MM.1S (cell line): ENCODE data around the gene DNAH10.

ENCODE experiments used
- DNase-seq: peaks from one replicate; pipeline ENCODE4 v3.0.0-alpha.2; 2015
- H2AFZ ChIP-seq: fragments of 300-600 bp; sonication (generic); 2 replicates; pipeline ENCODE4 v1.6.0; 2016; ENCODE audit warnings: antibody characterized with exemption, low read length
- H3F3A ChIP-seq: fragments of 300-600 bp; sonication (generic); 2 replicates; pipeline ENCODE4 v1.6.1; 2016; ENCODE audit warnings: mild to moderate bottlenecking, antibody characterized with exemption, low read length, moderate library complexity, mixed read lengths; ENCODE audit not compliant: insufficient read depth
- H3K27ac ChIP-seq: fragments of 300-600 bp; sonication (generic); 2 replicates; pipeline ENCODE4 v1.5.1; 2016; ENCODE audit warnings: mild to moderate bottlenecking, low read length
- H3K27me3 ChIP-seq: fragments of 300-600 bp; sonication (generic); replicated peaks from 2 replicates; pipeline ENCODE4 v1.6.0; 2016; ENCODE audit warnings: low read length; ENCODE audit not compliant: insufficient read depth
- H3K36me3 ChIP-seq: fragments of 300-600 bp; sonication (generic); replicated peaks from 2 replicates; pipeline ENCODE4 v1.6.1; 2016; ENCODE audit warnings: mild to moderate bottlenecking, low read length, mixed read lengths; ENCODE audit not compliant: insufficient read depth
- H3K4me1 ChIP-seq: fragments of 300-600 bp; sonication (generic); 2 replicates; pipeline ENCODE4 v1.6.1; 2016; ENCODE audit warnings: low read length, mixed read lengths
- H3K4me2 ChIP-seq: fragments of 300-600 bp; sonication (generic); 2 replicates; pipeline ENCODE4 v1.6.0; 2016; ENCODE audit warnings: low read depth, low read length
- H3K4me3 ChIP-seq: fragments of 300-600 bp; sonication (generic); 2 replicates; pipeline ENCODE4 v1.5.1; 2016; ENCODE audit warnings: low read length, mixed read lengths
- H3K79me2 ChIP-seq: fragments of 300-600 bp; sonication (generic); 2 replicates; pipeline ENCODE4 v1.6.1; 2016; ENCODE audit warnings: mixed run types, low read length, mixed read lengths
- H3K9ac ChIP-seq: fragments of 300-600 bp; sonication (generic); 2 replicates; pipeline ENCODE4 v1.6.1; 2016; ENCODE audit warnings: low read length, mixed read lengths
- H3K9me2 ChIP-seq: fragments of 300-600 bp; sonication (generic); replicated peaks from 2 replicates; pipeline ENCODE4 v1.6.1; 2016; ENCODE audit warnings: mild to moderate bottlenecking, low read length, mixed read lengths; ENCODE audit not compliant: insufficient read depth
- H3K9me3 ChIP-seq: fragments of 300-600 bp; sonication (generic); replicated peaks from 2 replicates; pipeline ENCODE4 v1.6.1; 2016; ENCODE audit warnings: mild to moderate bottlenecking, low read length, mixed read lengths; ENCODE audit not compliant: insufficient read depth
- H4K20me1 ChIP-seq: fragments of 300-600 bp; sonication (generic); 2 replicates; pipeline ENCODE4 v1.6.1; 2016; ENCODE audit warnings: mild to moderate bottlenecking, low read length, moderate library complexity, mixed read lengths; ENCODE audit not compliant: insufficient read depth
- CTCF ChIP-seq: fragments of 300-600 bp; sonication (generic); IDR thresholded peaks from 2 replicates; pipeline ENCODE4 v1.5.1; 2016; ENCODE audit warnings: antibody characterized with exemption, low read length, mixed read lengths
- EZH2 ChIP-seq: fragments of 300-600 bp; sonication (generic); optimal IDR thresholded peaks from 2 replicates; pipeline ENCODE3; 2017; ENCODE audit warnings: low read depth, mild to moderate bottlenecking, antibody characterized with exemption, low read length, mixed read lengths
- EZH2phosphoT487 ChIP-seq: fragments of 300-600 bp; sonication (generic); IDR thresholded peaks from 2 replicates; pipeline ENCODE4 v1.6.1; 2018; ENCODE audit warnings: antibody characterized with exemption, low read length

DNAH10 gene

GRCh38 chr12:123858176-123858575 is 96.1 kb downstream of the DNAH10 start:
- no peaks in the 10 kb centered on the region for H3K27me3 ChIP-seq
- no peak overlapping the region for H3K27ac ChIP-seq
- no peak overlapping the region for H3K9ac ChIP-seq
- no peaks in the 10 kb centered on the region for H3K9me2 ChIP-seq
- DNase-seq = no peak
- no peaks in the 10 kb centered on the region for H3K79me2 ChIP-seq
- no peaks in the 10 kb centered on the region for H3K36me3 ChIP-seq
- no peak overlapping the region for H2AFZ ChIP-seq
- H3F3A ChIP-seq = no peaks in the 10 kb centered on the region
- no peaks in the 10 kb centered on the region for H3K4me1 ChIP-seq
- H3K4me3 ChIP-seq = no peak overlapping the region
- TF ChIP-seq EZH2phosphoT487 = no peak
- TF ChIP-seq CTCF = no peak
- no peak for TF ChIP-seq EZH2
- H3K9me3 ChIP-seq = no peaks in the 10 kb centered on the region
- H4K20me1 ChIP-seq = no peaks in the 10 kb centered on the region
- H3K4me2 ChIP-seq = no peak overlapping the region

- H3K4me3 ChIP-seq = no peak overlapping the region
- H3K4me1 ChIP-seq = no peaks in the 10 kb centered on the region
- H3K27ac ChIP-seq = no peak overlapping the region
- H3K9me3 ChIP-seq = no peaks in the 10 kb centered on the region
- no peak overlapping the region for H2AFZ ChIP-seq
- no peak overlapping the region for H3K9ac ChIP-seq
- no peaks in the 10 kb centered on the region for H4K20me1 ChIP-seq
- no peak overlapping the region for H3K4me2 ChIP-seq
- DNase-seq = no peak
- no peaks in the 10 kb centered on the region for H3F3A ChIP-seq
- no peak for TF ChIP-seq EZH2
- TF ChIP-seq EZH2phosphoT487 = no peak
- TF ChIP-seq CTCF = no peak
- H3K27me3 ChIP-seq = no peaks in the 10 kb centered on the region
- H3K79me2 ChIP-seq = no peaks in the 10 kb centered on the region
- H3K36me3 ChIP-seq = no peaks in the 10 kb centered on the region
- no peaks in the 10 kb centered on the region for H3K9me2 ChIP-seq
Measured at GRCh38 chr12:123859035-123859434, 96.9 kb downstream of the DNAH10 start.

DNA sequence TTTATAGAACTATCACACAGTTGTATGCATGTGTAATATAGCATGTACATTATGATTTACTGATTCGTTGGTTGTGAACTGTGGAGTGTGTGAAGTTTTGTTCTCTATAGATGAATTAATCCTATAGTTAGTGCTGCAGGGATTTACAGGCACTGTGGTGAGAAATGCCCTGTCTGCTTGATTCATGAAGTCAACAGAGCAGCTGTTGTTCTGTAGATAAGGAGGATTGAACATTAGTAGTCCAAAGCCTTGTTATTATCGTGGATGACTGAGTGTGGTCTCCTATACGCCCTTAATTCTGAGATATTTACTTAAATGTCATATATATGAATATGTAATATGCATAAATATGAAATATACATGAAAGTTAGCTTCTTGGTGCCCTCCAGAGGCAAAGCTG is 98.3 kb downstream of the DNAH10 start:
- DNase-seq = no peak
- Histone ChIP-seq H3F3A (no peaks in the 10 kb centered on the region), H3K4me3 (no peak overlapping the region), H3K4me1 (no peaks in the 10 kb centered on the region), H3K27ac (no peak overlapping the region), H3K36me3 (no peaks in the 10 kb centered on the region), H3K9me3 (no peaks in the 10 kb centered on the region), H3K27me3 (no peaks in the 10 kb centered on the region), H4K20me1 (no peaks in the 10 kb centered on the region), H3K9ac (no peak overlapping the region), H3K9me2 (no peaks in the 10 kb centered on the region), H3K79me2 (no peaks in the 10 kb centered on the region), H2AFZ (no peak overlapping the region), H3K4me2 (no peak overlapping the region)
- TF ChIP-seq EZH2 = no peak
- no peak for TF ChIP-seq CTCF
- TF ChIP-seq EZH2phosphoT487 = no peak
